Islet of Langerhans (tissue), 1 donor: ENCODE measurements around the gene RIN3.
"Not testable (repeated sequence)": the region's sequence is repeated elsewhere in the genome, so short reads cannot be mapped to it uniquely, and the experiment has no call there.

Experiments
- FAIRE-seq: peaks from one replicate; lab custom pipeline; 2011; peaks lifted over from hg19 to GRCh38; lab: Jason Lieb, UNC

RIN3 gene

GRCh38 chr14:92624764-92625163 is 111.2 kb downstream of the RIN3 start:
- no peak for FAIRE-seq

- FAIRE-seq, result no peak
Measured at GRCh38 chr14:92625213-92625612, 111.6 kb downstream of the RIN3 start.

GRCh38 chr14:92626041-92626440 is 112.5 kb downstream of the RIN3 start:
- no peak for FAIRE-seq

GRCh38 chr14:92627707-92628215 is 114.2 kb downstream of the RIN3 start:
- FAIRE-seq, result no peak

GRCh38 chr14:92628636-92629035 is 115.1 kb downstream of the RIN3 start:
- FAIRE-seq, result no peak

- no peak for FAIRE-seq
Measured at GRCh38 chr14:92630367-92630766, 116.8 kb downstream of the RIN3 start.

- FAIRE-seq, result no peak
Measured at GRCh38 chr14:92631098-92631497, 117.5 kb downstream of the RIN3 start.

GRCh38 chr14:92632546-92633273 is 119.1 kb downstream of the RIN3 start:
- FAIRE-seq, result no peak

- no peak for FAIRE-seq
Measured at GRCh38 chr14:92633274-92633616, 119.7 kb downstream of the RIN3 start.

GRCh38 chr14:92633724-92634123 is 120.1 kb downstream of the RIN3 start:
- no peak for FAIRE-seq

GRCh38 chr14:92635031-92635430 is 121.5 kb downstream of the RIN3 start:
- no peak for FAIRE-seq

- FAIRE-seq, result no peak
Measured at GRCh38 chr14:92635896-92636295, 122.3 kb downstream of the RIN3 start.

GRCh38 chr14:92637228-92637627 is 123.6 kb downstream of the RIN3 start:
- FAIRE-seq, result no peak

GRCh38 chr14:92637864-92638263 is 124.3 kb downstream of the RIN3 start:
- FAIRE-seq, result no peak

- no peak for FAIRE-seq
Measured at GRCh38 chr14:92638266-92638665, 124.7 kb downstream of the RIN3 start.

GRCh38 chr14:92638904-92639303 is 125.3 kb downstream of the RIN3 start:
- no peak for FAIRE-seq

GRCh38 chr14:92639472-92640117 is 126.0 kb downstream of the RIN3 start:
- not testable (repeated sequence) for FAIRE-seq

GRCh38 chr14:92641306-92641705 is 127.7 kb downstream of the RIN3 start:
- no peak for FAIRE-seq

GRCh38 chr14:92644171-92644969 is 130.8 kb downstream of the RIN3 start:
- no peak for FAIRE-seq

GRCh38 chr14:92644970-92645515 is 131.5 kb downstream of the RIN3 start:
- FAIRE-seq, result no peak

- no peak for FAIRE-seq
Measured at GRCh38 chr14:92645841-92646478, 132.4 kb downstream of the RIN3 start.
